MM.1S (cell line): ENCODE data around the gene RHOXF2.

Source experiments
- CTCF ChIP-seq: fragments of 300-600 bp; sonication (generic); IDR thresholded peaks from 2 replicates; pipeline ENCODE4 v1.5.1; 2016; ENCODE audit warnings: antibody characterized with exemption, low read length, mixed read lengths
- EZH2 ChIP-seq: fragments of 300-600 bp; sonication (generic); optimal IDR thresholded peaks from 2 replicates; pipeline ENCODE3; 2017; ENCODE audit warnings: low read depth, mild to moderate bottlenecking, antibody characterized with exemption, low read length, mixed read lengths
- EZH2phosphoT487 ChIP-seq: fragments of 300-600 bp; sonication (generic); IDR thresholded peaks from 2 replicates; pipeline ENCODE4 v1.6.1; 2018; ENCODE audit warnings: antibody characterized with exemption, low read length

GRCh38 chrX:120111611-120112010 lies 46.8 kb upstream of the RHOXF2 start:
- TF ChIP-seq EZH2 (no peak), CTCF (no peak), EZH2phosphoT487 (no peak)
